GM08714 (cell line): ENCODE data around the gene C8B.

Source experiments
- H3K4me3 ChIP-seq: fragments of 200-500 bp; sonication (Bioruptor generic); 2 replicates; pipeline ENCODE4 v1.5.1; 2014; ENCODE audit warnings: mild to moderate bottlenecking, low read length, inconsistent platforms
- ZNF274 ChIP-seq: IDR thresholded peaks from 2 replicates; pipeline ENCODE4 v1.6.1; 2012; ENCODE audit warnings: mild to moderate bottlenecking, low read depth, low read length

The C8B gene

DNA sequence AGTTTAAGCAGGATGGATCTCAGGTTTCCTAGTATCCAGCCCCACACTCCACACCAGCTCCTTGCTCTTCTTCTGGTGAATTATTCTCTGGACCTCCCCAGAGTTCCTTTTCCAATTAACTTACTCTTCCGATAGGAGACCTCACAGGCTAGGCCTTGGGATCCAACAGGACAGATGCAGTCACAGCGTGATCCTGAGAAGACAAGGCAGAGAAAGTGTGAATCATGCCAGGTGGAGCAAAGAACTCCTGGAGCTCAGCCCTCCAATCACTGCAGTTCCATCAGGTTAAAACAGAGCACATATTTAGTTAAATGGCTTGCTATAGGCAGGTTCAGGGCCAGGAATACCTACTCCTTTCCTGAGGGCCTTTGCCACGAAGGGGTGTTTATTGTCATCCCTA is 34.1 kb downstream of the C8B start:
- TF ChIP-seq ZNF274: no peak
- H3K4me3 ChIP-seq: no peak overlapping the region

DNA sequence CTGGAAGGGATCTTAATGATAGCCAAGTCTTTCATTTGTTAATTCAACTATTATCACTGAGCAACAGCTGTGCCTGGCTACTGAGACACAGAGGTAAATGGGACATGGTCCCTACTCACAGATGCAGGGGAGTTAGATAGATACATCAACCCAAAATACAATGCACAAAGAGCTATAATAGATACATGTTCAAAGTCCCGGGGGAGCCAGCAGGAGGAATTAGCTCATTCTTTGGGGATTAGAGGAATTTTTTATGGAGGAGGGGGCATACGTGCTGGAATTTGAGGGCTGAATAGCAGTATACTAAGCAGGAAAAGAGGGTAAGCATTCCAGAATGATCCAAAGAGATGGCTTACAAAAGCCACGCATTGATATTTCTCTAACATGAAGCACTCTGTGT is 34.6 kb downstream of the C8B start:
- H3K4me3 ChIP-seq: no peak overlapping the region
- no peak for TF ChIP-seq ZNF274

DNA sequence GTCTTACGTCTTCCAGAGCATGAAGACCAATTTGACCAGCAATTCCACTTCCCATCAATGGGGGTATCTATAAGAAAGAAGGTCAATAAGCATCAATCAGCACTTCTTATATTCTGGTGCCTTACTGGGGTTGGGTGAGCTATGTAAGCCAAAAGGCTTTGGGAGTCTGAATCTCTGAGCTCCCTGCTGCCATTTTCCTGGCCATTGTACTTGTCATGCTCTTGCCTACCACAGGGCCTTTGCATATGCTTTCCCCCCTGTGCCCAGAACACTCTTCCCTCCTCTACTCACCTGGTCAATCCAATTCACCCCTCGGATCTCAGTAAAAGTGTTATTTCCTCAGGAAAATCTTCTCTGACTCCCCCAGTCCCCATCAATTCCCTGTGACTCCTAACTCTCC is 36.3 kb downstream of the C8B start:
- no peak for TF ChIP-seq ZNF274

DNA sequence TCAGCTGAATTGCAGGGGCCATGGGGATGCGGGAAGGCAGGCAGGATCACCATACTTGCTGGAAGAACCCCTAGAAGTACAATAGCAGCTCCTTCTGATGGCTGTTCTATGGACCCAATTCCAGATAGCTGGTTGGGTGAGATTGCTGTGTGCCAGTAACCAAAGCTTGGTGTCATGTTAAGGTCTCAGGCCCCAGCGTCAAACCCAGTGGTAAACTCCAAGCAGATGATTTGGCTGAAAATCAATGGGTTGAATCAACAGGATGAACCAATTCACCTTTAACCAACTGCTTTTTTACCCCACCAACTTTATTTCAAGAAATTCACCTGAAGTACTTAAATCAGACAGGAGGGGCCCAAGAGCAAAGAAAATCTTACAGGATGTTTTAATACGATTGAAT is 37.8 kb downstream of the C8B start:
- TF ChIP-seq ZNF274: no peak
- no peak overlapping the region for H3K4me3 ChIP-seq

More for the DNA sequence above, 36.3 kb downstream of the C8B start:
- H3K4me3 ChIP-seq: no peak overlapping the region

DNA sequence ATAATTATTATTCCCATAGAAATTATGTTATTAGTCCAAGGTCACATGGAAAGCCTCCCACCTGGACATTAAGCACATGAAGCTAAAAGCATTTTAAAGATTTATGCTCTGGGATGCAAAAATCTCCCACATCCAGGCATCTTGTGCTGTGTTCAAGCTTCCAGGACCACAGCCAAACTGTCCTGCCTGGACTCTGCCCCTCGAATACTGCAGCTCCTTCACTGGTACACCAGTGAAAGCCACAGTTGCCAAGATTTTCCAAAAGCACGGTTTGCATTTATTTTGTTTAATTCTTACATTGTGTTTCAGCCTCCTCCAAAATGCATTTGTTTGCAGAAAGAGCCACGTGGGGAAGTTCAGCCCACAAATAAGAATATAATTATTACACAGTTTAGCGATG is 38.6 kb downstream of the C8B start:
- no peak for TF ChIP-seq ZNF274
- H3K4me3 ChIP-seq: no peak overlapping the region

DNA sequence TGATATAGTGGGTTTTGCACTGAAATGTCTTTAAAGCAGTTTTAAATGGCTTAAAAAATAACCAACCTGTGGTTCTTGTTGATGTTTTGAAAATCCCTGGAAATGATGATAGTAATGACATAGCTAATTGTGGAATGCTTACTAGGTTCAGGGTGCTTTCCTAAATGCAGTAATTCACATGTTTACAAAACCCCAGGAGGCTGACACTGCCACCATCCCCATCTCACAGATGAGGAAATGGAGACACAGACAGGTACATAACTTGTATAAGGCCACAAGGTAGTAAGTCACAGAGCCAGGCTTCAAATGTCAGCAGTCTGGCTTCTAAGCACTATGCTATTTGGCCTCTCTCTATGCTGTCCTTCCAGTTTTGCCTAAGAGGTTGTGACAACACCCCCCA is 40.6 kb downstream of the C8B start:
- no peak overlapping the region for H3K4me3 ChIP-seq
- no peak for TF ChIP-seq ZNF274

DNA sequence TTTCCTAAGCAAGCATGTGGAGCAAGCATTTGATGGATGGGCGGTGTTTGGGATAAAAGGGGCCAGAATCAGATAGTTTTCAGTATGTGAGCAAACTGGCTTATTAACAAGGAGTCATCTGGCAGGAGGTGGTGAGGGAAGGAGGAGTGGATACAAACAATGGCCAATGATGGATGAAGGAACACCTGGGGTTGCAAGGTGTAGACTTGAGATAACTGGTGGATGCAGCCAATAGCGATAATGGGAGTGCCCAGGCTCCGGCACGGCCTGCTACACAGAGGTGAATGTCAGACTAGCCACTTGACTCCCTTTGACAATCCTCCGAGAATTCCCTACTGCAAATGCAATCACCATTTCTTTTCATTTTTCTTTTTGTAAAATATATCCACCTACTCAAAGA is 41.7 kb downstream of the C8B start:
- no peak overlapping the region for H3K4me3 ChIP-seq
- TF ChIP-seq ZNF274: no peak

DNA sequence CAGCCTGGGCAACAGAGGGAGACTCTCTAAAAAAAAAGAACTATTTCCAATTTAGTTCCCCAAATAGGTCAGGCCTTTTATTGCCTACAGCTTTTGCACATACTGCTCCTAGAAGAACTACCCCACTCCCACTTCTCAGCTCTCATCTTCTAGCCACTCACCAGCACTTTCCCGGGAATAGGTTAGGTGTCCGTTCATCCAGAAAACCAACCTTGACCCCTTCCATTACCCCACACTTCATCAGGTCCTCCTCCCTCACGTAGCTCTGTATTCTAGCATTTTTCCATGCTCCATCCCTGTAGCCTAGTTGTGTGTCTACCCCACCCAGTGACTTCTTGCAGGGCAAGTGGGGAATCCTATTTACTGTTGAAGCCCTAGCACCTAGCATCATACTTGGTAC is 42.6 kb downstream of the C8B start:
- TF ChIP-seq ZNF274: no peak
- H3K4me3 ChIP-seq: no peak overlapping the region

DNA sequence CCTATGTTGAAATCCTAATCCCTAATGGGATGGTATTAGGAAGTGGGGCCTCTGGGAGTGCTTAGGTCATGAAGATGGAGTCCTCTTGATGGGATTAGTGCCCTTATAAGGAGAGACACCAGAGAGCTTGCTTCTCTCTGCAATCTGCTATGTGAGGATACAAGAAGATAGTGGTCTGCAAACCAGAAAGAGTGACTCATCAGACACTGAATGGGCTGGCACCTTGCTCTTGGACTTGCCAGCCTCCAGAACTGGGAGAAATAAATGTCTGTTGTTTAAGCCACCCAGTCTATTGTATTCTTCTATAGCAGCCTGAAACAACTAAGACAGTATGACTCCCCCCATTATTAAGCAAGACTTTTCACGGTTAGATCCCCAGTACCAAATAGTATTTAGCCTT is 43.3 kb downstream of the C8B start:
- H3K4me3 ChIP-seq: no peak overlapping the region
- TF ChIP-seq ZNF274: no peak

DNA sequence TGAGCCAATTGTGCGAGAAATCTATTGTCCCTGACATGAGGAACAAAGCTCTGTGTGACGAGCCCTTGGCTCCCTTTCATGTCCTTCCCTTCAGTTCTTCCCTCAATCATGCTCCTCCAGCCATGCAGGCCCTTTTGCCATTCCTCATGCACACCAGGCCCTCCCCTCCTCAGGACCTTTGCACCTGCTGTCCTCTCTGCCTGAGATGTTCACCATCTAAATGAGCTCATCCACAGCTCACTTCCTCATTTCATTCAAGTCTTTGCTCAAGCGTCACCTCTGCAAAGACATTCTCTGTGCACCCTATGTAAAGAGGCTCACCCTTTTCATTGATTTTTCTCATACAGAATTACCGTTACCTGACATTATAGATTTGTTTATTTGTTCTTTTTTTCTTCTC is 43.7 kb downstream of the C8B start:
- no peak overlapping the region for H3K4me3 ChIP-seq
- no peak for TF ChIP-seq ZNF274

DNA sequence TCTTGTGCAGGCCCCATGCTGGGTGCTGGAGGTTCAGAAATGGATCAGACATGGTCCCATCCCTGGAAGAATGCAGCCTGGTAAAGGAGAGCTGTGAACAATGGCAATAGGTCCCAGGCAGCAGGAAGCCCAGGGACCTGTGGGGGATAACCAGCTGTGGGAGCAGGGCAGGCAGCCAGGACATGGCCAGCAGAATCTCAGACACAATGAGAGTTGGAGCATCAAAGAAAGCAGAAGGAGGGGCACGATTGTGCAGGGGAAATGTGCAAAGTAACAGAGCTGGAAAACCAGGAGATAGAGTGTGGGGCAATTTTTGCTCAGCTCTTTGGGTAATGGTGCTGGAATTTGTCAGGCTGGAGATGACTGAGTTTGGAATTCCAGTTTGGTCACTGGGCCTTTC is 44.3 kb downstream of the C8B start:
- no peak for TF ChIP-seq ZNF274

DNA sequence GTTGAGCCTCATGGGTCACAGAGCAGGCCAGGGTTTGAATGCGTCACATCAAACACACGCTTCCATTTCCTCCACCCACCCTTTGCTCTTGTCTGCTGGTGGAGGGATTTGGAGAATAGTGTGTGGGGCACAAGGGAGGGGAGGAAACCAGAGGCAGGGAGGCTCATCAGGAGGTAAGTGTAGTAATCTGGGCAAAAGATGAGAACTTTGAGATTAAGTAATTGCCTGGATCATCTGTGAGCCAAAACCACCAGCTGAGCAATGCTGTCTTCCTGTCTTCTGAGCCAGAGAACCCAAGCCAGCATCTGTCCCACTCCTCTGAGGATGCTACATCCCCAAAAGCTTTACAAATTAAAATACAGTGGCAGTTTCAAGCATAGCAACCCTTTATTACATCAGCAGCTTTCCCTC is 45.2 kb downstream of the C8B start:
- TF ChIP-seq ZNF274: no peak
- no peak overlapping the region for H3K4me3 ChIP-seq

More for the DNA sequence above, 44.3 kb downstream of the C8B start:
- H3K4me3 ChIP-seq: no peak overlapping the region

DNA sequence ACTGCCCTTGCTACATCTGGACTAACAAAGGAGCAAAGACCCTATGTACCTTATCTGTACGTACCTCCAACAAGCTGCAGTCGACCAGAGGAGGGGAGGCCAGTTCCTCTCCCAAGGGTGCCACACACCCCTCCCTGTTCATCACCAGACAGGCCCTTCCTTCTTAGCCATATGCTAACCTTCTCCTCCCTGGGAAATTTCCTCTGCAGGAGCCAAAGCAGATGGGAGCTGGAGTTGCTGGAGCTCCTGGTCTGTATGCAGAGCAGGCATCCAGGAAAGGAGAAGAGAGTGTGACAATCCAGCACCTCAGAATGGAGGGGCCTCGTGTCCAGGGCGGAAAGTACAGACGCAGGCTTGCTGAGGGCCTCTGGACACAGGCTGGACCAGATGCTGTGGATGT is 48.5 kb downstream of the C8B start:
- H3K4me3 ChIP-seq: no peak overlapping the region
- TF ChIP-seq ZNF274: no peak

DNA sequence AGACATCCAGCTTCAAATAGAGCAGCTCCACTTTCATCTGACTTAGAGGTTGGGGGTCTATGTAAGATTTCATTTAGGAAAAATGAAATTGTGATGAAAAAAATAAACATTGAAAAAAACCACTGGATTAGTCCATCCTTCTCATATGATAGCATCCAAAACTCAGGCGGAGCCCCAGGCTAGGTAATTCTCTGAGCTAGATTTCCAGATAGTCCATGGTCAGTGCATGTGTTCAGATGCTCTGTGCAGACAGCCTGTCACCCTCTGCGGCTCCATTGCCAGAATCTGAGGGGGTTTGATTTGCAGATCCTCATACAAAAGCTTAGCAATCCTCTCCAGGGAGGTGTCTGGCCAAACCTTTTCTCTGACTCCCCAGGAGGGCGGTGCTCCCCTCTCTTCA is 49.2 kb downstream of the C8B start:
- TF ChIP-seq ZNF274: no peak

DNA sequence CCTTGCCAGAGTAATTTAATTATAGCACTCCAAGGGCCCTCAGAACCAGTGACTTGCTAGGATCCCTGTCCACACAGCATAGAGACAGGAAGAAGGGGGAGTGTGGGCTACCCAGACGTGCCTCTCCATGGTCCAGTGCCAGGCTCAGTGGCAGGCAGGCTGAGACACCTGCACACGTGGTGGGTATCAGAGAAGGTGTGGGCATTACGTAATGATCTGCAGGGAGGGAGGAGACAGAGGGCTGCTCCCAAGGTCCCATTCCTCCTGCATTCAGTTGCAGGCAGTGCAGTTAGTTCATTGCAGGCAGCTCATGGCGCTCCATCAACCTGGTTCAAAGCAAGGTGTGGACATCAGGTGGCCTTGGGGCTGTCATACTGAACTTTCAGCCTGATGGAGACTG is 49.9 kb downstream of the C8B start:
- TF ChIP-seq ZNF274: no peak
- H3K4me3 ChIP-seq: no peak overlapping the region

More for the DNA sequence above, 49.2 kb downstream of the C8B start:
- H3K4me3 ChIP-seq: no peak overlapping the region

DNA sequence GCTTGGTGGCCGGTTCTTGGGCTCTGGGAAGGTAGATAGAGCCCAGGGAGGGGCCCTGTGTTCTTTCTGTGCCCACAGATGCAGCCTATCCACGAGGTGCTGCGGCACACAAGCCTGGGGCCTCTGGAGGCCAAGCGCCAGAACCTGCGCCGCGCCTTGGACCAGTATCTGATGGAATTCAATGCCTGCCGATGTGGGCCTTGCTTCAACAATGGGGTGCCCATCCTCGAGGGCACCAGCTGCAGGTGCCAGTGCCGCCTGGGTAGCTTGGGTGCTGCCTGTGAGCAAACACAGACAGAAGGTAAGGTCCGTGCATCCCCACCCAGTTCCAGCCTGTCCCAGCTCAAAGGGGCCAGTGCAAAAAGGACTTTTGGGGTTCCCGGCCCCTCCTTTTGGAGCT is 53.5 kb downstream of the C8B start:
- no peak overlapping the region for H3K4me3 ChIP-seq
- TF ChIP-seq ZNF274: no peak
